GM18511 (cell line): ENCODE results near the gene ARHGAP30.
"Not testable (repeated sequence)": the region's sequence is repeated elsewhere in the genome, so short reads cannot be mapped to it uniquely, and the experiment has no call there.

Source experiments
- ATAC-seq: cut with Tn5 transposase; IDR thresholded peaks from one replicate; pipeline ENCODE4 v1.9.1; 2021; ENCODE audit warnings: mild to moderate bottlenecking, moderate library complexity; ENCODE audit not compliant: unreplicated experiment

Gene ARHGAP30

DNA sequence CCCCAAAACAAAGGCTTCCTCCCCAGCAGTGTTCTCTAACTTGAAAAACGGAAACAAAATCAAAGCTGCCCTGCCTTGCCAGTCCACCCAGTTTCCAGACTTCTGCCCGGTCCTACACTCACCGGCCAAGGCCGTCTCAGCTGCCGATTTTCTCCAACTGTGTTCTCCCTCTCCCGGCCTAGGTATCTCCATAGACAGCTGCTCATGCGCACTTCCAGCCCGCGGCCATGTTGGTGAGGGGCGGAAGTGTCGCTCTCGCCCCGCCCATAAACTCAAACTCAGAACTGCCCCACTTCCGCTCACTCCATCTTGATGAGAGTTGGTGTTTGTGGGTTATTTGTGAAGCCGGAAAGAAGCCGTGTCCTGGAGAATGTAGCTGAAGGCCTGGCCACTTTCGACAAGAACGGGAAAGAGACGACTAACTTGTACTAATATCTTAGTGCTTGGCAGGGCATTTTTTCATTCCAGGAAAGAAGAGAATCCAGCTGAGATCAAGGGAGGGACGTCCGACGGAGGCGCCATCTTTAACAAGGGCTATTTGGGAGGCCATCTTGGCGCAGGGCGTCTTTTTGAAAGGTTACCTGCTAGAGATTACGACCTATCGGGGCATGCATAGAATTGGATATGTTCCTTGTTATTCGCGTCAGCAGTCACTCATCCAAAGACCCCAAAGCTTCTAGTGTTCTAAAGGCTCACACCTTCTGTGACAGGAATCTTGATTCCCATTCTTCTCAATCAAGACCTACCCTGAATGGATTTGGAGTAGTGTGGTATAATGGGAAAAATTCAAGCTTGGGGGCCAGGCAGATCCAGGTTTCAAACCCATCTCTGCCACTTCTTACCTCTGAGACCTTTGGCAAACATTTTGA lies 23.7 kb downstream of the ARHGAP30 start, which contains the start of gene USF1:
USF1 (minus strand) TSS at position 242 of the 869 bp plus-strand sequence. CDS start 2,702 bp downstream, outside the sequence.
- peak; percentile 69 for ATAC-seq

DNA sequence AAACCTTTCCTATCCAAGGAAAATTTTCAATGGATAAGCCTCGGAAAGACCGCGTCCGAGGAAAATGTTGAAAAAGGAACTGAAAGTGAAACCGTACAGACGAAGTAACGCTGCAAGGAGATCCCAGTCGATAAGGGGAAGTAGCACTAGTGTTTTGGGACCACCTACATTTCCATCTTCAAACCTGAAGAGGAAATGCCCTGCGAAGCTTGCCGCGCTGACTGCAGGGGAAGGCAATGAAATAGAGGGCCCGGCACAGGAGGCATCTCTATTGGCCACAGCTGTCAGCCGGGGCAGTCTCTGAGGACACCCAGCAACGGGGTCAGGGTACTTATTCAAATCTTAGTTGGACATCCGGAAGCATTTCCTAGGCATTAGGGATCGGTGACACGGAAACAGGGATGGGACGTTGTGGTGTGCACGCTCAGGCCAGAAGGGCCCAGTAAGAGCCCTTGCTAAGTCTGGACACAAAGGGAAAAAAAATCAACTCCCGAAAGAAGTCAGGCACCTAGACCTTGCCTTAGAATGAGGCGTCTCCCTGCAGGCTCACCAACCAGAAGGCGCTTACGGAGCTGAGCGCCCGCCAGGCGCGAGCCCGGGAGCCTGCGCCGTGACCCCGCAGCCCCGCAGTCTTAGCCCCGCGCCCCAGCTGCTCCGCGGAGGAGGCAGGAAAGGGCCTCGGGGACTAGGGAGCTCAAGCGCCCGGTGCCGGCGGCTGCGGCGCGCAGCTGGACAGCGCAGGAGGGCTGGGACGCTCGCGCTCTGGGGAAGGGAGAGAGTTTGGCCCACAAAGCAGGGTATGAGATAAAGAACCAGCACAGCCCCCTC lies 24.6 kb downstream of the ARHGAP30 start:
- ATAC-seq = peak; percentile 55

DNA sequence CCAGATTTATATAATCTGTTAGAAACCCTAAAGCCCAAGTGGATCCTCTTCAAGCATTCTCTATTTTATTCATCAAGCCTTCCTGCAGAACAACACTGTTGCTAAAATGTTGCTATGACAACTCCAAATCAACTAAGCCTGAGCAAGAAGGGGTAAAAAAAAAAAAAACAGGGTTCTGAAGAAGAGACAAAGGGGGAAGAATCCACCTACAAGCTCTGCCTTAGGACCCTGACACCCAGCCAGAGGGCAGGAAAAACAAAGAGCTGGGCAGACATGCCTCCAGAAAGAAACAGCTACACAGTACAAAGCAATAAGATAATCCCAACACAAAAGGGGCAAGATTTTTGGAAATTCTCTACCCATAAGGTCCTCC lies 25.2 kb downstream of the ARHGAP30 start:
- ATAC-seq = no peak

DNA sequence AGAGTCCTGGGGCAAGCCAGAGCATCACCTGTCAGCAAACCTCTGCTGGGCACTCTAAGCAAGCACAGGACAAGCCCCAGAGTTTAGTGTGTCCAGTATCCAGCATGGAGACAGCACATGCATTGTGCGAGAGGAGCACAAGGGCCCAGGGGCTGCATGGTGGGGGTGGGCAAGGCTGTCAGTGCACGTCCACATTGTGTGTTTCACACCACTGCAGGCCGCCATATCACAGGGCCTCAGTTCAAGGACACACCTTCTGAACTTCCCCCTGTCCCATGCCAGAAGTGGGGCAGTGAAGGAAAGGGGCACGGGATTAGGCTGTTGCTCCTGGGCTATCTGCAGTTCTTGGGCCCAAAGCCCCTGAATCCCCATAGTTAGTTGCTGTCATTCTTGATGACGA lies 30.1 kb downstream of the ARHGAP30 start:
- ATAC-seq = no peak

DNA sequence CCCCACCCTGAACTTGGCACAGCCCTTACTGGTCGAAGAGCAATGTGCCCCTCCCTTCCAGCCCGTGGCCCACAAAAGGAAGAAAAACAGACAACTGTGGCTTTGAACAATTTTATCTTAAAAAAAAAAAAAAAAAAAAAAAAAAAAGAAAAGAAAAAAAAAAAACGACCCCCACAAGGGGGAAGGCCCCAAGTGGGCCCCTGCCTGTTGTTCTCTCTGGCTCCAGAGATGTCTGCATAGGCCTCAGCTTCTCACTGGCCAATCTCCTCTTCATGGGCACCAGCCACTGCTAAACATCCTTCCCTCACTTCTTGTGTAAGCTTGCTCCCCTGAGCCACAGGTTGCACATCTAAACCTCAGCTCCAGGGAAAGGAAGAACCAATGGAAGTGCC lies 30.5 kb downstream of the ARHGAP30 start:
- no peak for ATAC-seq

DNA sequence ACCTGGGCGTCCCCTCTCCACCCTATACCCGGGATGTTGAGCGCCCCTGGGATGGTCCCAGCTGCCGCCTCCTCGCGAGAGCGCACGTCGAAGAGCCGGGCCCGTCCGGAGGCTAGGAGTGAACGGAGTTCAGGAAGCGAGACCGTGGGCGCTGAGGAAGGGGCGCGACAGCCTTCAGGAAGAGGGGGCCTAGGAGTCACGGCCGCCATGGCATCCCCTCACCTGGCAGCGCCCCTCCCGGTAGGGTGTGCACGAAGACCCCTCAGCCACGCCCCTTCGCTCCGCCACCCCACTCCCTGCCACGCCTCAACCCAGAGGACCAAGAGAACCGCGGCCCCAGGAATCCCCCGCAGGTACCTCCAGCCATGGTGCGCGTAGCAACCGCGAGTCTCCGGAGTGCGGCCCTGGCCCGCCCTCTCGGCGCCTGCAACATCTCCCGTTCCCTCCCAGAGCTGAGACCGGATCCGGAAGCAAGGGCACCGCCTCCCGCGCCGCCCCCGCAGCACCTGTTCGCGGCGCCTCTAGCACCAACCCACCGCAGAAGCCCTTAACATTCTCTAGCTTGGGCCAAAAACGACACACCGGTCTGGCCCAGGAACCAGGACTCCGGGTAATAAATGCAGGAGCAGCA lies 31.1 kb downstream of the ARHGAP30 start, which contains the start of gene TSTD1:
TSTD1 (minus strand) TSS at position 442 of the 631 bp plus-strand sequence; CDS start at position 367, 75 bp downstream.
- peak; percentile 88 for ATAC-seq

DNA sequence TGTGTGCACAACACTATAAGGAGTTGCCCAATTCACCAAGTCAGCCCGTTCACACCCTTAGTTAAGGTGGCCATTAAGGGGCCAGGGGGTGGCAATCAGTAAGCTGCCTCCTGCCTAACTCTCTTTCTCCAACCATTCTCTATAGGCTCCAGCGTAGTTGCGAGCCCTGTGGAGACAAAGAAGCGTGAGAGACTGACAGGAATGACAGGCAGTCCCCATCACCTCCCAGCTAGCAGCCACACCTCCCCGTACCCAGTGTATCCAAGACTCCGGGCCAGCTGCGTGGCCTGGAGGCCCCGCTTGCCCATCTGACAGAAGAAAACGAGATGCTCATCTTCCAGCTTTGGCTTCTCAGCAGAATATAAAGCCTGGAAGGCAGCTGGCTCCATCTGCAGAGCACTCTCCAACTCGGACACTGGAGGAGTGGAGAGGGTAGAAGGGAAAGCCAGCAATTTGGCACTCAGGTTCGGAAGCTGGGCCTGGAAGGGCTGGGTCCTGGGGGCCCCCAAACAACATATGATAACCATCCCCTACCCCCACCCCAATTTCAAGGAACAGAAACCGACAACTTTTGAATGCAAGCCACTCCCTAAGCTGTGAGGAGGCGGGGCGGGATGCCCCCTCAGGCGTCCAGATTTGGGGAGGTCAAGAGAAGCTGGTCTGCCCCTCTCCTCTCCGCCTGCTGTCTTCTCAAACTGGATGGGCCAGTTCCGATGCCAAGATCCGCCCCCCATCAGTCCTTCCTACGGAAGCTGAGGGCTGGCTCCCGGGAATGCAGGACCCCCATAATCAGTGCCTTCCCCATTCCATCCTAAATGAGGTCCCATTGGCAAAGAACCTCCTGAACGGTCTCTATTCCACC lies 31.8 kb downstream of the ARHGAP30 start:
- ATAC-seq = no peak

DNA sequence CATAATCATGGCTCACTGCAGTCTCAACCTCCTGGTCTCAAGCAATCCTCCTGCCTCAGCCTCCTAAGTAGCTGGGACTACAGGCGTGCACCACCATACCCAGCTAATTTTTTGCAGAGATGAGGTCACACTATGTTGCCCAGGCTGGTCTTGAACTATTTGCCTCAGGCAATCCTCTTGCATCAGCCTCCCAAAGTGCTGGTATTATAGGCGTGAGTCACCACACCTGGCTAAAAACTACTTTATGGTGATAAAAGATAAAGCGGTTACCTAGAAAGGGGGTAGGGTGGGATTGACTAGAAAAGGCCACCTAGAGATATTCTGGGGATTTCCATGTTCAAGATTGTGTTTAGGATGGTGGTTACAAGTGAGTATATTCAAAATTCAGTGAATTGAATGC lies 35.9 kb downstream of the ARHGAP30 start:
- ATAC-seq = no peak

DNA sequence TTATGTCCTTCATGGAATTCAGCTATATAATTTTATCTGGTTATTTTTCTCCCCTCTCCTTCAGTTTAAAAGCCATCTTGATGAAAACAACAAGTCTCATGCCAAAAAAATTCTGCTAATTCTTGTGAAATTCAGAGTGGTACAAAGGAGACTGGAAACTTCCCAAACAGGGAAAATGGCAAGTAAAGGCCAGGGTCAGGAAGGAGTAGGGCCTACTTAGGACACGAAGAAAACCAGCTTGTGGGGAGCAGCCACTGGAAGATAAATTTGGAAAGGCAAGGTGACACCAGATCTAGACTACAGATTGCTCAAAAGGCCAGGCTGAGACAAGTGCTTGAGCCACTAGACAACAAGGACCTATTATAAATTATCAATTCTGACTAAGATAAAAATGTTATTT lies 37.3 kb downstream of the ARHGAP30 start:
- no peak for ATAC-seq

DNA sequence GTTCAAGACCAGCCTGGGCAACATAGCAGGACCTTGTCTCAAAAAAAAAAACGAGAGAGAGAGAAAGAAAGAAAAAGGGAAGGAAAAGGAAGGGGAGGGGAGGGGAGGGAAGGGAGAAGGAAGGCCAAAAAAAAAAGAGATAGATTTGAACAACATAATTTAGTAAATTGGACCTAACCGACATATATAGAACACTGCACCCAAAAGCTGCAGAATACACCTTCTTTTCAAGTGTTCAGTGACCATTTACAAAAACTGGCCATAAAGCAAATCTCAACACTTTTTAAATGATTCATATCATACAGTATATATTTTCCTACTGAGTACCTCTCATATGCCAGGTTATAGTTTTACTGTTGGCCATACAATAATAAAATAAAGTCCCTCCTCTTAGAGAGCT lies 37.8 kb downstream of the ARHGAP30 start:
- ATAC-seq = no peak

DNA sequence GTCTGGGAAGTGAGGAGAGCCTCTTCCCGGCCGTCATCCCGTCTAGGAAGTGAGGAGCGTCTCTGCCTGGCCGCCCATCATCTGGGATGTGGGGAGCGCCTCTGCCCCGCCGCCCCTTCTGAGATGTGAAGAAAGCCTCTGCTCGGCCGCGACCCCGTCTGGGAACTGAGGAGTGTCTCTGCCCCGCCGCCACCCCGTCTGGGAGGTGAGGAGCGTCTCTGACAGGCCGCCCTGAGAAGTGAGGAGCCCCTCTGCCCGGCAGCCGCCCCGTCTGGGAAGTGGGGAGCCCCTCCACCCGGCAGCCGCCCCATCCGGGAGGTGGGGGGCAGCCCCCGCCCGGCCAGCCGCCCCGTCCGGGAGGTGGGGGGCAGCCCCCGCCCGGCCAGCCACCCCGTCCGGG lies 40.2 kb downstream of the ARHGAP30 start:
- not testable (repeated sequence) for ATAC-seq

DNA sequence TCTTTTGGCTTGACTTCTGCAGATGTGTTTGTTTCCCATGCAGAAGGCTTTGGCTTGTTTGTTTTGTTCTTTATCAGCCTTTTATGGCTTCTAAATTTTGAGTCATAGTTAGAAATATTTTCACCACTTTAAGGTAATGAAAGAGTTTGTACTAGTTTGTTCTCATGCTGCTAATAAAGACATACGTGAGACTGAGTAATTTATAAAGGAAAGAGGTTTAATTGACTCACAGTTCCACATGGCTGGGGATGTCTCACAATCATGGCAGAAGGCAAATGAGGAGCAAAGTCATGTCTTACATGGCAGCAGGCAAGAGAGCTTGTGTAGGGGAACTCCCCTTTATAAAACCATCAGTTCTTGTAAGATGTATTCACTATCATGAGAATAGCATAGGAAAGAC lies 42.7 kb downstream of the ARHGAP30 start:
- not testable (repeated sequence) for ATAC-seq

DNA sequence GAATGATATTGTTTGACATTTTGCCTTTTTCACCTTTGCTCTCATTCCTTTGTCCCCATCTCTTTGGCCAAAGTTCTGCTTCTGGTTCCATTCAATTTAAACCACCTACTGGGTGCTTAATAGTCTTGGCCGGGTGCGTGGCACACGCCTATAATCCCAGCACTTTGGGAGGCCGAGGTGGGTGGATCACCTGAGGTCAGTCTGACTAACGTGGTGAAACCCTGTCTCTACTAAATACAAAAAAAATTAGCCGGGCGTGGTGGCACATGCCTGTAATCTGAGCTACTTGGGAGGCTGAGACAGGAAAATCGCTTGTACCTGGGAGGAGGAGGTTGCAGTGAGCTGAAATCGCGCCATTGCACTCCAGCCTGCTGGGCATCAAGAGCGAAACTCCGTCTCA lies 47.3 kb downstream of the ARHGAP30 start:
- not testable (repeated sequence) for ATAC-seq

DNA sequence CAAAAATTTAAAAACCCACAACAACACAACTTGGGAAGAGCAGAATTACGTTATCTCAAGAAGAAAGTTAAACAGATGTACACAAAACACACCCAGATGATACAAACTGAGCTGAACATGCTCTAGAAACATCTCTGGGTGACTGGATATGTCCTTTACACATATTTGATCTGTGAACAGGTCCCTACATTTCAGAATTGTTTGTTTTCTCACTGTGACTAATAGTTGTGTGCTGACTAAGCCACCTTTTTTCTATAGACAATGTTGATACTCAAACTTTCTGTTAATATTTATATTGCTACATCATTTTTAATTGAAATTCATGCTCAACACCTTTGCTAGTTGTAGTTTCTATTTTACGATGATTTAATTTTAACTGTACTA lies 47.7 kb downstream of the ARHGAP30 start:
- no peak for ATAC-seq

DNA sequence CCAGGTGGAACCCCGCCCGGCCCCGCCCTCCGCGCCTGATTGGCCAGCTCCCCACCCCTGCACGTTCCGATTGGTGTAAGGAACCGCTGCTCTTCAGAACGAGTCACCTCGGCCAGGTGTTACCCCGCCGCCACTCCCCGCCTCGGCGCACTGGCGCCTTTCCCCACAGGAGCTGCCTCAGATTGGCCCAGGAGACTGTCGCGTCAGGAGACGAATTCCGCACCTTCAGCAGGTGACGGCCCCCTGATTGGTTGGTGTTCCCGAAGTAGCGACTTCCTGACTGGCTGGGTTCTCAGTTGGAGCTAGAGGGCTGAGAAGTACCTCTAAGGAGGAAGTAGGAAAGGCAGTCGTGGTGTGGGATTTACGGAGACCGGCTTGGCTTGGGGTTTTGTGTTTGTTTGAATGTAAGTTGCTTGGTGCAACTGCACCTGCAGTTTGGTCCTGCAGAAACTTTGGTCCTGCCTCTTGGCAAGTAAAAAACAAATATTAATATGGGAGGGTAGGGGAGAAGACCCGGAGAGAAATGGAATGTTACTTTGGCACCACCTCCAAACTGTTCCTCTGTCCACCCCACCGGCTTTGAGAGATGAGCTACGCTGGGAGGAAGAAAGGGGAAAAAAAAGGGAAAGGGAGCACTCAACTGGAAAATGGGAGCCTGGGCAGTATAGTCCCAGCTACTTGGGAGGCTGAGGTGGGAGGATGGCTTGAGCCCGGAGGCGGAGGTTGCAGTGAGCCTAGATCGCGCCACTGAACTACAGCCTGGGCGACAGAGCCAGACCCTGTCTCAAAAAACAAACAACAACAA lies 48.3 kb downstream of the ARHGAP30 start:
- ATAC-seq = peak; percentile 90

DNA sequence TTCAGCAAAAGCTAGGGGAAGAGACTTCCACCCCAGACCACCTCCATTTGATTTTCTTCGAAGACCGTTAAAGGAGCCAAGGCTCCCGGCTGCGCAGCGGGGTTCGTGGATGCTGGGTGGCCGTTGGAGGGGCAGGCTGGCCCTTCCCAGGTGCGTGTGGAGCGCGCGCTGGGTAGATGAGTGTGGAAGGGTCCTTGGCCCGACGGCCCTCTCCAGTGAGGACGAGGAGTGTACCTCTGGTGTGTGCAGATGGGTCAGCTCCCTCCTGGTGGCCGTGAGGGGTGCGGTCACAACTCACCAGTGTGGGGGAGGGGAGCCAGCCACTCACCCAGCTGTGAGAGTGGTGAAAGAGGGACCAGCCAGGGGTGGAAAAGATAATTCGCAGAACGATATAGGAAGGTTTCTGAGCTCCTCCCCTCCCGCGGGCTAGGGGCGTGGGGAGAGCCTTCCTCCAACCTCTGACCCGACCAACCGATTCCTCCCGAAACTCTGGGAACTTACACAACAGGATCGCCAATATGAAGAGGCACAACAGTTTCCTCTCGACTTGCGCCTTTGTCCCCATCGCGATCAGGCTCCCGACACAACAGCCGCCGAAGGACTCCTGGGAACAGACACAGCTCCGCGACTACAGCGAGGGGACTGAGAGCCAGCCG lies 49.1 kb downstream of the ARHGAP30 start, which contains the start of gene F11R:
F11R (minus strand) TSS at position 644 of the 656 bp plus-strand sequence; CDS start at position 565, 79 bp downstream.
- peak; percentile 57 for ATAC-seq

DNA sequence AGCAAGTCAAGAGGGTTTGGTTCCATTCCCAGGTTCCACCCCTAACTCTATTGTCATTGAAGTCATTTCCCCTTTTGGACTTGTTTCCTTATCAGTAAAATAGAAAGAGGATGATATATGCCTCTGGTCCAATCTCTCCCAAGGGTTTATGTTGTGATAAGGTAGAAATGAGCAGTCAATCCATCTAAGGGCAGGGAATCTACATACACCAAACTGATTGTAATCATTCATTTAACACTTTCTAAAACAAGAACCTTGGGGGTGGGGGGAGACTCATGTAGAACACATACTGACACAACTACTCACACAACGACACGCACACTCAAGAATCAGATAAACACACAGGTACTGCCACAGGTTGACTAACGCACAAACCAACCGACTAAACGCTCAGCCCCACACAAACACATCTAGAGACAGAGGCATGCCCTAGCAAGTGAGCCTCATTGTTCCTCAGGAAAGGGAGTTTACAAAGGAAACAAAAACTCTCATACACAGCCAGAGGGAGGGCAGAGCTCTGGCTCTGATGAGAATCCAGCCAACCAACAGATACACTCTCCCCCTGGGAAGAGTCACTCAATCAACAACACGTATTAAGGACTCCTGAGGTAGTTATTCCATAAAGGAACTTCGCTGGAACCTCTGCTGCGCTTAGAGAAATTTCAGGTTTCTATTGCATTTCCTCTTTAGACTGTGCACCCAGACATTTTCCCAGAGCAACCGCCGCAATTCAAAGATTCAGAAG lies 49.8 kb downstream of the ARHGAP30 start:
- ATAC-seq = peak; percentile 8

DNA sequence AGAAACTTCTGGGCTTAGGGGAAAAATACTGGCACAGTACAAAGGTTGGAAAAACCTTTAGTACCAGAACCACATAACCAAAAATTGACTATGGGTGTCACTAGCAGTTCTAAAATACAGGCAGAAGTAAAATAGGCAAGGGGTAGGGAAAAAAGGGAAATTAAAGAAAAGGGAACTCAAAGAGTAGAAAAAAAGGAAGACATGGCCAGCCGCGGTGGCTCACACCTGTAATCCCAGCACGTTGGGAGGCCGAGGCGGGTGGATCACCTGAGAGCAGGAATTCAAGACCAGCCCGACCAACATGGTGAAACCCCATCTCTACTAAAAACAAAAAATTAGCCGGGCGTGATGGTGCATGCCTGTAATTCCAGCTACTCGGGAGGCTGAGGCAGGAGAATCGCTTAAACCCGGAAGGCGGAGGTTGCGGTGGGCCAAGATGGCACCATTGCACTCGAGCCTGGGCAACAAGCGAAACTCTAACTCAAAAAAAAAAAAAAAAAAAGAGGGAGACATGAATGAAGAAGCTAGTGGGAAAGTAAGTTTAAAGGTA lies 50.5 kb downstream of the ARHGAP30 start:
- ATAC-seq = not testable (repeated sequence)
